HEK293 (cell line): ENCODE data around the gene CDT1.
A peak's percentile ranks its signal among the peaks of the same experiment; 100 is the strongest.

Experiments used
- CTCF ChIA-PET: fragments of 350-600 bp; formaldehyde crosslinking; extraction: SDS; loops from one replicate; lab custom pipeline; 2021; ENCODE audit warnings: antibody characterized with exemption; lab: Yijun Ruan, JAX
- POLR2A ChIA-PET: fragments of 300-600 bp; formaldehyde crosslinking; extraction: SDS; loops from one replicate; lab custom pipeline; 2020; ENCODE audit warnings: antibody characterized with exemption, inconsistent platforms; lab: Yijun Ruan, JAX
- H3K27ac ChIP-seq: fragments of 200-500 bp; sonication (Bioruptor generic); 2 replicates; pipeline ENCODE4 v1.5.1; 2014; ENCODE audit warnings: low read depth, low read length, control low read depth, inconsistent platforms; ENCODE audit errors: extremely low read depth
- H3K36me3 ChIP-seq, 2 experiments: fragments of 200-500 bp in 1 of 2; sonication (Bioruptor generic) in 1 of 2; 1 replicate in 1 of 2; 2 replicates in 1 of 2; pipeline ENCODE4 v1.5.1; 2014 to 2017; ENCODE audit warnings: inconsistent platforms in 2 of 2, low read length in 2 of 2; ENCODE audit not compliant: control insufficient read depth in 2 of 2, insufficient read depth in 1 of 2
- H3K4me1 ChIP-seq: fragments of 200-500 bp; sonication (Bioruptor generic); 2 replicates; pipeline ENCODE4 v1.5.1; 2014; ENCODE audit warnings: mild to moderate bottlenecking, low read length, inconsistent platforms; ENCODE audit not compliant: control insufficient read depth, insufficient read depth
- H3K4me3 ChIP-seq: 2 replicates; pipeline ENCODE4 v1.5.1; 2011; ENCODE audit warnings: low read depth, mild to moderate bottlenecking, control low read depth, low read length, moderate library complexity
- H3K9me3 ChIP-seq: fragments of 200-500 bp; sonication (Bioruptor generic); 2 replicates; pipeline ENCODE4 v1.5.1; 2014; ENCODE audit warnings: low read depth, low read length, inconsistent platforms; ENCODE audit not compliant: control insufficient read depth, insufficient read depth
- GFI1B ChIP-seq: fragments of 450-650 bp; formaldehyde crosslinking; IDR thresholded peaks from 2 replicates; pipeline ENCODE4 v1.5.1; 2016; ENCODE audit warnings: missing biosample characterization, missing genetic modification characterization
- HOXA7 ChIP-seq: sonication (generic); formaldehyde crosslinking; IDR thresholded peaks from 2 replicates; pipeline ENCODE4 v1.8.1; 2022; ENCODE audit warnings: missing genetic modification reagents, borderline replicate concordance
- PRDM6 ChIP-seq: fragments of 450-650 bp; formaldehyde crosslinking; IDR thresholded peaks from 2 replicates; pipeline ENCODE4 v1.5.1; 2017; ENCODE audit warnings: missing biosample characterization, missing genetic modification characterization
- TRIM28 ChIP-seq: IDR thresholded peaks from 2 replicates; pipeline ENCODE4 v1.6.1; 2011; ENCODE audit warnings: low read length, control low read depth, borderline replicate concordance
- WT1 ChIP-seq: fragments of 450-650 bp; formaldehyde crosslinking; IDR thresholded peaks from 2 replicates; pipeline ENCODE4 v1.5.1; 2016; ENCODE audit warnings: missing biosample characterization, missing genetic modification characterization
- ZBTB1 ChIP-seq: fragments of 450-650 bp; formaldehyde crosslinking; IDR thresholded peaks from 2 replicates; pipeline ENCODE4 v1.5.1; 2016; ENCODE audit warnings: missing biosample characterization, missing genetic modification characterization
- ZBTB17 ChIP-seq: fragments of 450-650 bp; formaldehyde crosslinking; IDR thresholded peaks from 2 replicates; pipeline ENCODE4 v1.5.1; 2016; ENCODE audit warnings: missing biosample characterization, missing genetic modification characterization
- ZBTB6 ChIP-seq: fragments of 450-650 bp; formaldehyde crosslinking; IDR thresholded peaks from 2 replicates; pipeline ENCODE4 v1.5.1; 2017; ENCODE audit warnings: missing biosample characterization, missing genetic modification characterization
- ZBTB7A ChIP-seq: fragments of 450-650 bp; formaldehyde crosslinking; IDR thresholded peaks from 2 replicates; pipeline ENCODE4 v1.5.1; 2016; ENCODE audit warnings: low read depth, missing biosample characterization, missing genetic modification characterization
- ZNF146 ChIP-seq: fragments of 450-650 bp; formaldehyde crosslinking; IDR thresholded peaks from 2 replicates; pipeline ENCODE4 v1.5.1; 2016; ENCODE audit warnings: missing biosample characterization, missing genetic modification characterization
- ZNF174 ChIP-seq: fragments of 450-650 bp; formaldehyde crosslinking; IDR thresholded peaks from 2 replicates; pipeline ENCODE4 v1.5.0; 2017; ENCODE audit warnings: missing biosample characterization, mild to moderate bottlenecking, missing genetic modification characterization
- ZNF214 ChIP-seq: fragments of 450-650 bp; formaldehyde crosslinking; IDR thresholded peaks from 2 replicates; pipeline ENCODE4 v1.5.1; 2017; ENCODE audit warnings: missing biosample characterization, mild to moderate bottlenecking, missing genetic modification characterization, borderline replicate concordance
- ZNF223 ChIP-seq: fragments of 450-650 bp; formaldehyde crosslinking; IDR thresholded peaks from 2 replicates; pipeline ENCODE4 v1.5.1; 2016; ENCODE audit warnings: missing biosample characterization, missing genetic modification characterization
- ZNF473 ChIP-seq: fragments of 450-650 bp; formaldehyde crosslinking; IDR thresholded peaks from 2 replicates; pipeline ENCODE4 v1.5.1; 2017; ENCODE audit warnings: missing biosample characterization, missing genetic modification characterization
- ZNF48 ChIP-seq: fragments of 450-650 bp; formaldehyde crosslinking; IDR thresholded peaks from 2 replicates; pipeline ENCODE4 v1.5.1; 2016; ENCODE audit warnings: missing biosample characterization, missing genetic modification characterization
- ZNF510 ChIP-seq: fragments of 450-650 bp; formaldehyde crosslinking; IDR thresholded peaks from 2 replicates; pipeline ENCODE4 v1.5.1; 2018; ENCODE audit warnings: mild to moderate bottlenecking, missing genetic modification characterization, missing biosample characterization; ENCODE audit not compliant: insufficient replicate concordance
- ZNF548 ChIP-seq: fragments of 450-650 bp; formaldehyde crosslinking; IDR thresholded peaks from 2 replicates; pipeline ENCODE4 v1.5.1; 2016; ENCODE audit warnings: missing biosample characterization, missing genetic modification characterization
- ZNF600 ChIP-seq: fragments of 450-650 bp; formaldehyde crosslinking; IDR thresholded peaks from 2 replicates; pipeline ENCODE4 v1.5.1; 2016; ENCODE audit warnings: missing biosample characterization, missing genetic modification characterization
- ZNF777 ChIP-seq: fragments of 450-650 bp; formaldehyde crosslinking; IDR thresholded peaks from 2 replicates; pipeline ENCODE4 v1.5.1; 2017; ENCODE audit warnings: missing biosample characterization, missing genetic modification characterization, borderline replicate concordance
- ZSCAN16 ChIP-seq: fragments of 450-650 bp; formaldehyde crosslinking; IDR thresholded peaks from 2 replicates; pipeline ENCODE4 v1.5.1; 2016; ENCODE audit warnings: missing biosample characterization, missing genetic modification characterization
- ZXDB ChIP-seq: fragments of 450-650 bp; formaldehyde crosslinking; IDR thresholded peaks from 2 replicates; pipeline ENCODE4 v1.5.1; 2016; ENCODE audit warnings: missing biosample characterization, missing genetic modification characterization
- TF ChIP-seq, protein P1 (sequence below): fragments of 450-650 bp; formaldehyde crosslinking; IDR thresholded peaks from 2 replicates; pipeline ENCODE4 v1.5.1; 2016; ENCODE audit warnings: missing biosample characterization, missing genetic modification characterization

The CDT1 gene

GRCh38 chr16:88762941-88763340, 40.6 kb upstream of the CDT1 start:
- no peaks in the 10 kb centered on the region for H3K36me3 ChIP-seq
- no peaks in the 10 kb centered on the region for H3K9me3 ChIP-seq
- H3K27ac ChIP-seq = no peak overlapping the region
- no peak for TF ChIP-seq ZSCAN16 (tag by site-specific recombination)
- 0 out of 2 replicates have a peak, but pooled peaks have one; percentile 15 for TF ChIP-seq ZBTB6 (tag by site-specific recombination)
- no peak overlapping the region for H3K4me3 ChIP-seq
- ChIA-PET CTCF (interaction anchor here (0.7 to 3.2 kb wide), 4 partner anchors 9 to 26 kb away, joined by 3 to 25 read pairs (median 12); no protein-coding TSS in a partner anchor), POLR2A (interaction anchor here (1.2 to 2.0 kb wide), 3 partner anchors 8 to 22 kb away, joined by 5 to 6 read pairs (median 5); partner anchors contain the start of gene PIEZO1)
- peaks cover 8% of the 10 kb centered on the region for H3K4me1 ChIP-seq

DNA sequence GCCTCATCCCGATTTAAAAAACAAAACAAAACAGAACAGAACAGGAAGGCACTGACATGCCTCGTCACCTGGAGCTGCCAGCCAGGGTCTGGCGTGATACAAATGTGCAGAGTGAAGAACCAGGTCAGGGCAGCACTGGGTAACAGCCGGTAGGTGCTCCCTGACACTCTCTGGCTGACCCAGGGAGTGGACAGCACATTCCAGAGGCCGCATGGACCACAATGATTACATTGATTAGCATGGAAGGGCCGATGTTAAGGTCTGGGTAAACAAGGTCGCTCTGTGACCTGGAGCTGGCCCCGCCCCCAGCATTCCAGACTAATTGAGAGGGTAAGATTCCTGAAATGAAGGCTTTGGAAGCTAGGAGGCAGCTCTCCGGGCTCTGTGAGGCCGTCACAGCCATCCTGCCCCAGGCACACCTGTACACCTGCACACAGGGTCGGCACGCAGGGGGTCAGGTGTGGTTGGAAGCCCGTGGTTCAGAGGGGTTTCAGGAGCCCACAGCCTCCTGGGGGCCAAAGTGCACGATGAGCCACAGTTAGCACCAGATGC, 40.0 kb upstream of the CDT1 start:
- H3K9me3 ChIP-seq = no peaks in the 10 kb centered on the region
- TF ChIP-seq ZBTB17 (peak; percentile 16; the same call in 1 of the 2 replicates), ZNF510 (tag by site-specific recombination) (no peak), ZNF600 (tag by site-specific recombination) (peak; percentile 12; the same call in 1 of the 2 replicates)
- TF ChIP-seq, all 188 proteins: peak for 2
- ChIA-PET POLR2A (interaction anchor here (0.9 to 1.2 kb wide), 3 partner anchors 9 to 20 kb away, joined by 3 to 14 read pairs (median 5); no protein-coding TSS in a partner anchor), CTCF (interaction anchor here (0.6 to 3.2 kb wide), 5 partner anchors 10 to 26 kb away, joined by 4 to 25 read pairs (median 4); no protein-coding TSS in a partner anchor)
- Histone ChIP-seq H3K4me1 (peaks cover 13% of the 10 kb centered on the region), H3K4me3 (no peak overlapping the region), H3K36me3 (no peaks in the 10 kb centered on the region), H3K27ac (no peak overlapping the region)

GRCh38 chr16:88764080-88764479, 39.5 kb upstream of the CDT1 start:
- TF ChIP-seq ZNF777 (no peak), ZNF473 (no peak), TRIM28 (no peak), ZNF223 (tag by site-specific recombination) (no peak), PRDM6 (tag by site-specific recombination) (no peak), ZBTB1 (tag by site-specific recombination) (no peak), GFI1B (tag by site-specific recombination) (no peak), HOXA7 (CRISPR knock-in tag) (no peak), WT1 (tag by site-specific recombination) (no peak), ZBTB7A (tag by site-specific recombination) (no peak), ZXDB (tag by site-specific recombination) (no peak), ZNF214 (tag by site-specific recombination) (no peak), ZNF548 (tag by site-specific recombination) (no peak), ZNF146 (tag by site-specific recombination) (no peak), ZNF48 (no peak), ZNF174 (tag by site-specific recombination) (no peak)
- TF ChIP-seq, protein P1, sequence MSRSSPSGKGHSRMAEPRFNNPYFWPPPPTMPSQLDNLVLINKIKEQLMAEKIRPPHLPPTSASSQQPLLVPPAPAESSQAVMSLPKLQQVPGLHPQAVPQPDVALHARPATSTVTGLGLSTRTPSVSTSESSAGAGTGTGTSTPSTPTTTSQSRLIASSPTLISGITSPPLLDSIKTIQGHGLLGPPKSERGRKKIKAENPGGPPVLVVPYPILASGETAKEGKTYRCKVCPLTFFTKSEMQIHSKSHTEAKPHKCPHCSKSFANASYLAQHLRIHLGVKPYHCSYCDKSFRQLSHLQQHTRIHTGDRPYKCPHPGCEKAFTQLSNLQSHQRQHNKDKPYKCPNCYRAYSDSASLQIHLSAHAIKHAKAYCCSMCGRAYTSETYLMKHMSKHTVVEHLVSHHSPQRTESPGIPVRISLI (tag by site-specific recombination) = no peak
- Histone ChIP-seq H3K9me3 (no peaks in the 10 kb centered on the region), H3K36me3 (no peaks in the 10 kb centered on the region), H3K27ac (no peak overlapping the region), H3K4me3 (no peak overlapping the region), H3K4me1 (peaks cover 18% of the 10 kb centered on the region)
- POLR2A ChIA-PET = interaction anchor here (0.9 to 1.2 kb wide), 3 partner anchors 8 to 20 kb away, joined by 3 to 14 read pairs (median 5); no protein-coding TSS in a partner anchor
- CTCF ChIA-PET = interaction anchor here (0.6 to 3.2 kb wide), 5 partner anchors 10 to 27 kb away, joined by 4 to 25 read pairs (median 4); no protein-coding TSS in a partner anchor
